IPS DF 6.9 (cell line): ENCODE data around the gene METTL1.

Experiments
- DNase-seq: peaks from one replicate; pipeline ENCODE4 v3.0.0-alpha.2; 2013; ENCODE audit warnings: low read depth, low spot score
- H3K27ac ChIP-seq: one replicate; pipeline ENCODE4 v1.5.1; 2013; ENCODE audit warnings: low read length, control low read depth
- H3K27me3 ChIP-seq: 2 replicates; pipeline ENCODE4 v1.6.1; 2013; ENCODE audit warnings: mild to moderate bottlenecking, low read length; ENCODE audit not compliant: control insufficient read depth, insufficient read depth
- H3K36me3 ChIP-seq: 2 replicates; pipeline ENCODE4 v1.6.1; 2013; ENCODE audit warnings: low read length; ENCODE audit not compliant: control insufficient read depth, insufficient read depth
- H3K4me1 ChIP-seq: 2 replicates; pipeline ENCODE4 v1.6.1; 2013; ENCODE audit warnings: low read length; ENCODE audit not compliant: control insufficient read depth, insufficient read depth
- H3K4me3 ChIP-seq: 2 replicates; pipeline ENCODE4 v1.5.1; 2013; ENCODE audit warnings: mild to moderate bottlenecking, low read length
- H3K9me3 ChIP-seq: 2 replicates; pipeline ENCODE4 v1.6.1; 2013; ENCODE audit warnings: low read length, inconsistent platforms; ENCODE audit not compliant: control insufficient read depth, insufficient read depth
- WGBS: extraction: QIAGEN DNeasy Blood & Tissue Kit; methylation state at CpG from one replicate; pipeline ENCODE4 v1.1.7; 2013; ENCODE audit warnings: mixed read lengths, missing lambda C conversion rate; ENCODE audit not compliant: insufficient read length, insufficient coverage; 5-methylcytosine and 5-hydroxymethylcytosine counted together

Gene METTL1

DNA sequence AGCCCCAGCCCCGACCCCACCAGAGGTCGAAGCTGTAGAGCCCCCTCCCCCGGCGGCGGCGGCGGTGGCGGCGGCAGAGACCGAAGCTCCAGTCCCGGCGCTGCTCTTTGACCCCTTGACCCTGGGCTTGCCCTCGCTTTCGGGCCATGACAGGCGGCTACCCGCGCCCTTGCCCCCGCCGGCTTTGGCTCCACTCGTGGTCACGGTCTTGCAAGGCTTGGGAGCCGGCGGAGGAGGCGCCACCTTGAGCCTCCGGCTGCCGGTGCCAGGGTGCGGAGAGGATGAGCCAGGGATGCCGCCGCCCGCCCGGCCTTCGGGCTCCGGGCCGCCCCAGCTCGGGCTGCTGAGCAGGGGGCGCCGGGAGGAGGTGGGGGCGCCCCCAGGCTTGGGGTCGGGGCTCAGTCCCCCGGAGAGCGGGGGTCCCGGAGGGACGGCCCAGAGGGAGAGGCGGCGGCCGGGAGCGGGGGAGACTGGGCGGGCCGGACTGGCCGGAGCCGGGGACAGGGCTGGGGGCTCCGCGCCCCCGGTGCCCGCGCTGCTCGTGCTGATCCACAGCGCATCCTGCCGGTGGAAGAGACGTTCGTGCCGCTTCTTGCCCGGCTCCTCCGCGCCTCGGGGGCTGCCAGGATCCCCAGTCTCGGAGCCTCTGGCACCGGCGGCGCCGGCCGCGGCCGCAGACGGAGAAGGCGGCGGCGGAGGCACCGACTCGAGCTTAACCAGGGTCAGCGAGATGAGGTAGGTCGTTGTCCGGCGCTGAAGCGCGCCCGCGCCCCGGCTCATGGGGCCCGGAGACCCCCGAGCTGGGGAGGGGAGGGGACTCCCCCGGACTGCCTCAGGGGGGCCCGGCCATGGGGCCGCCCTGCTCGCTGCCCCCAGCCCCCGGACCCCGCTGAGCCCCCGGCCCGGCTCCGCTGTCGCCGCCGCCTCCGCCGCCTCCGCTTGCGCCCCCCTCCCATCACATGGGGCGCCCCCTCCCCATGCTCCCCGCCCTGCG is 34.1 kb downstream of the METTL1 start:
- Histone ChIP-seq H3K27me3 (peaks cover 63% of the 10 kb centered on the region), H3K27ac (no peak overlapping the region), H3K4me3 (peak overlapping the region; percentile 40; the same call in 1 of the 2 replicates), H3K4me1 (peaks cover 3% of the 10 kb centered on the region; the same call in 1 of the 2 replicates), H3K9me3 (no peaks in the 10 kb centered on the region), H3K36me3 (no peaks in the 10 kb centered on the region)
- WGBS, result no CpG with 5 or more reads among the region's 110 CpGs
- DNase-seq, result no peak

- WGBS, result no CpG with 5 or more reads among the region's 31 CpGs
- Histone ChIP-seq H3K9me3 (no peaks in the 10 kb centered on the region), H3K4me1 (peaks cover 3% of the 10 kb centered on the region; the same call in 1 of the 2 replicates), H3K27me3 (peaks cover 67% of the 10 kb centered on the region), H3K36me3 (no peaks in the 10 kb centered on the region), H3K4me3 (no peak overlapping the region), H3K27ac (no peak overlapping the region)
- no peak for DNase-seq
Measured at GRCh38 chr12:57736741-57737466, 35.0 kb downstream of the METTL1 start.

DNA sequence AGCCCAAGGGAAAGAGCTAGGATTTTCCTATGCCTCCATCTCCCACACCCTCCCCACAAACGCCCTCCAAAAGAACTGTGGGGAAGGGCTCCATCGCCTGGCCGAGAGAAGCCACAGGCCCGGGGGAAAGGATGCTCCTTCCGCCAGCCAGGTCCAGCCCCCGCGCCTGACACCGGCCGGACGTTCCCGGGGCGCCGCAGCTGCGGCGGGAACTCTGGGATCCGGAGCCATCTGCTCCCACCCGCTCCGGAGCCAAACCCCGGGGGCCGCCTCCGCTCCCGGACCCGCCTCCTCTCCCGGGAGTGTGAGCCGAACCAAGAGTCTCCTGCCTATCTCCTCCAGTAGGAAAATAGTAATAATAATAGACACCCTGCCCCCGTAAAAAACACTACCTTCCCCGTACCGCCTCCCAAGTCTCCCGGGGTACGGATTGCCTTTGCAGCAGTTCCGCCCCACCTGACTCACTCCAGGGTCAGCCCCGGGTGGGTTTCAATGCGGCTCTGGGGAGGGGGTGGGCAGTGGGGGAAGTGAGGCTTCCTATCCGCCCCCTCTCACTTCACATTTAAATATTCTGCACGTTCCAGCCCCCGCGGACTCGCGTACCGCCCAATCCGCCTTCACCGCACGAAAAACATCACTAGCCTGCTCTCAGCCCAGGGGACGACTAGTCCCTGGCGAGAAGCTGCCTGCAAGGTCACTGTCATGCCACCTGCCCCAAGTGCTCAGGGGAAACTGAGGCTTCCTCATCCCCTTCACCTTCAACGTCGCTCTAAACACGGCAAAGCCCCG is 35.8 kb downstream of the METTL1 start:
- peaks cover 3% of the 10 kb centered on the region; the same call in 1 of the 2 replicates for H3K4me1 ChIP-seq
- no peaks in the 10 kb centered on the region for H3K36me3 ChIP-seq
- peaks cover 68% of the 10 kb centered on the region for H3K27me3 ChIP-seq
- no peak overlapping the region for H3K27ac ChIP-seq
- DNase-seq, result no peak
- H3K9me3 ChIP-seq, result no peaks in the 10 kb centered on the region
- WGBS, result no CpG with 5 or more reads among the region's 49 CpGs
- peak overlapping the region; percentile 19; the same call in 1 of the 2 replicates for H3K4me3 ChIP-seq

GRCh38 chr12:57735198-57735855 is 36.6 kb downstream of the METTL1 start:
- Histone ChIP-seq H3K27me3 (peaks cover 60% of the 10 kb centered on the region), H3K4me3 (no peak overlapping the region; the same call in 1 of the 2 replicates), H3K4me1 (peaks cover 3% of the 10 kb centered on the region; the same call in 1 of the 2 replicates), H3K27ac (no peak overlapping the region), H3K36me3 (no peaks in the 10 kb centered on the region), H3K9me3 (no peaks in the 10 kb centered on the region)
- WGBS, result no CpG with 5 or more reads among the region's 8 CpGs
- no peak for DNase-seq

- Histone ChIP-seq H3K27me3 (peaks cover 56% of the 10 kb centered on the region), H3K4me1 (peaks cover 3% of the 10 kb centered on the region; the same call in 1 of the 2 replicates), H3K27ac (no peak overlapping the region), H3K36me3 (no peaks in the 10 kb centered on the region), H3K9me3 (no peaks in the 10 kb centered on the region), H3K4me3 (no peak overlapping the region)
- DNase-seq, result no peak
- WGBS, result no CpG with 5 or more reads among the region's 4 CpGs
Measured at GRCh38 chr12:57734591-57734990, 37.3 kb downstream of the METTL1 start.

DNA sequence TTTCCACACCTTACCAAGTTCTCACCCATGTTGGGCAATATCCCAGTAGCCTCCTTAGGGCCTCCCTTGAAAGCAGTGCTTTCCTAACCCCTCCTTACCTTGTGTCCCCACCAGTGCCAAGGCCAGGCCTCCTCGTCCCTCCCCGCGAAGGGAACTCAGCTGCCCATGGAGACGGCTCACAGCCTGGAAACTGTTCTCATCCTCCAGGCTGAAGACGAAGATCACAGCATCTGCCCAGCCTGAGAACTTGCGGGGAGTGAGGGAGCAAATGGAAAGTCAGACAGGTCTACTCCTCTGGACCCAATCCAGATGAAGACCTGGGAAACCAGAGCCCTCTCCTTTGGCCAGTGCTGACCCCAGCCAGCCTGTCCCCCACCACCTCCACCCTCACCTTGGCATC is 38.0 kb downstream of the METTL1 start:
- Histone ChIP-seq H3K4me1 (peaks cover 3% of the 10 kb centered on the region; the same call in 1 of the 2 replicates), H3K4me3 (no peak overlapping the region), H3K27ac (no peak overlapping the region), H3K27me3 (peaks cover 52% of the 10 kb centered on the region), H3K9me3 (no peaks in the 10 kb centered on the region), H3K36me3 (no peaks in the 10 kb centered on the region)
- no peak for DNase-seq
- no CpG with 5 or more reads among the region's 6 CpGs for WGBS

DNA sequence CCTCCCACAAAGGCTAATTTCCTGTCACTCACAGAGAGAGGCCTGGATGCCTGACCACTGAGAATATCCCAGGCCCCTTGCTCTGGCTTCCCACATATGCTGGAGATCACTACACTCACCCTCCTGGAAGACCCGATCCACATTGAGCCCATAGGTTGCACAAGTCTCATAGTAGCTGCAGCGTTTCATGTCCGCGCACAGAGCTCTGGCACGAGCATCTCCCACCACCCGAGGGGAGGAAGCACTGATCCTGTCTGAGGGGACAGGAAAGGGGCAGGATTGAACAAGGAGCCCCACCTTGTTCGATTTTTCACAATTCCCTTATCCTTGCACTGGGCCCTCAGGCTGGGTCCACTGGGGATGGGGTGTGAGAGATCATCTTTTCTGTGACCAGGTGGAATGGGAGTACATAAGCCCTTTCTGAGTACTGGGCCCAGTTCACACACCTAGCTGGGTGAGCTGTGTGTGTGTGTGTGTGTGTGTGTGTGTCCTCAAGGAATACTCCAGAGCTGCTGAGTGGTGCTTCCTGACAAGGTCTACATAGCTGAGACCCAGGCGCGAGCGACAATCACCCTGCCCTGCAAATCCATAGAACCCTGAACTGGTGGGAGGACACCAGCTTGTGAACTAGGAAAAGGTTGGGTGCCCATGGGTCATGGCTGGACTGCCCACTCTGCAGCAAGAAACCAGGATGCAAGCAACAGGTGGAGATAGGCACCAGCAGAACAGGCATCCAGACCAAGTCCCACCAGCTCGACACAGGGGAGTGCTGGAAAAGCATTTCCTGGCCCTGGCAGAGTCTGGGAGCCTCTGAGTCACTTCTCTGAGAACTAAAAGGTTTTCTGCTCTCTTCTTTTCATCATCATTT is 38.9 kb downstream of the METTL1 start:
- no peak overlapping the region for H3K4me3 ChIP-seq
- no CpG with 5 or more reads among the region's 11 CpGs for WGBS
- DNase-seq, result no peak
- H3K4me1 ChIP-seq, result peaks cover 3% of the 10 kb centered on the region; the same call in 1 of the 2 replicates
- H3K9me3 ChIP-seq, result no peaks in the 10 kb centered on the region
- peaks cover 53% of the 10 kb centered on the region for H3K27me3 ChIP-seq
- no peaks in the 10 kb centered on the region for H3K36me3 ChIP-seq
- H3K27ac ChIP-seq, result no peak overlapping the region

- WGBS, result no CpG with 5 or more reads among the region's 4 CpGs
- DNase-seq, result no peak
- Histone ChIP-seq H3K4me3 (no peak overlapping the region), H3K27ac (no peak overlapping the region), H3K36me3 (no peaks in the 10 kb centered on the region), H3K27me3 (peaks cover 53% of the 10 kb centered on the region), H3K4me1 (peaks cover 5% of the 10 kb centered on the region), H3K9me3 (no peaks in the 10 kb centered on the region)
Measured at GRCh38 chr12:57732270-57732669, 39.6 kb downstream of the METTL1 start.
